SJSA1 (cell line): ENCODE measurements around the gene CYP21A2. TPM values are rescaled to one million over a fixed set of nuclear protein-coding genes. Genes with fewer than 3 reads are reported as not detected.

ENCODE experiments used
- DNase-seq, 2 experiments: peaks; one replicate each; pipeline ENCODE4 v3.0.0-alpha.2; 2015 to 2020; ENCODE audit warnings: low spot score in 2 of 2, low read depth in 1 of 2
- H3K27ac ChIP-seq: fragments of 250-450 bp; sonication (Bioruptor Pico); 2 replicates; pipeline ENCODE4 v1.5.1; 2020; ENCODE audit warnings: mild to moderate bottlenecking, moderate library complexity
- H3K27me3 ChIP-seq: fragments of 250-450 bp; sonication (Bioruptor Pico); replicated peaks from 2 replicates; pipeline ENCODE4 v1.5.1; 2020; ENCODE audit warnings: mild to moderate bottlenecking, moderate library complexity
- H3K36me3 ChIP-seq: fragments of 250-450 bp; sonication (Bioruptor Pico); 2 replicates; pipeline ENCODE4 v1.5.1; 2020; ENCODE audit warnings: mild to moderate bottlenecking
- H3K4me1 ChIP-seq: fragments of 250-450 bp; sonication (Bioruptor Pico); replicated peaks from 2 replicates; pipeline ENCODE4 v1.6.1; 2021; ENCODE audit warnings: mild to moderate bottlenecking
- H3K4me3 ChIP-seq: fragments of 250-450 bp; sonication (Bioruptor Pico); 2 replicates; pipeline ENCODE4 v1.5.1; 2020; ENCODE audit warnings: mild to moderate bottlenecking
- H3K9me3 ChIP-seq: fragments of 250-450 bp; sonication (Bioruptor Pico); replicated peaks from 2 replicates; pipeline ENCODE4 v1.5.1; 2020; ENCODE audit warnings: mild to moderate bottlenecking
- total RNA-seq: library from RNA; depleted of rRNA; stranded (reverse); fragments of >200 nt; shearing (Covaris generic); gene quantifications from 2 replicates; pipeline ENCODE4 v1.2.3, GENCODE V29; 2014; rRNA removed

CYP21A2 gene
- total RNA-seq, 1 experiment from 2014 or later = not detected

DNA sequence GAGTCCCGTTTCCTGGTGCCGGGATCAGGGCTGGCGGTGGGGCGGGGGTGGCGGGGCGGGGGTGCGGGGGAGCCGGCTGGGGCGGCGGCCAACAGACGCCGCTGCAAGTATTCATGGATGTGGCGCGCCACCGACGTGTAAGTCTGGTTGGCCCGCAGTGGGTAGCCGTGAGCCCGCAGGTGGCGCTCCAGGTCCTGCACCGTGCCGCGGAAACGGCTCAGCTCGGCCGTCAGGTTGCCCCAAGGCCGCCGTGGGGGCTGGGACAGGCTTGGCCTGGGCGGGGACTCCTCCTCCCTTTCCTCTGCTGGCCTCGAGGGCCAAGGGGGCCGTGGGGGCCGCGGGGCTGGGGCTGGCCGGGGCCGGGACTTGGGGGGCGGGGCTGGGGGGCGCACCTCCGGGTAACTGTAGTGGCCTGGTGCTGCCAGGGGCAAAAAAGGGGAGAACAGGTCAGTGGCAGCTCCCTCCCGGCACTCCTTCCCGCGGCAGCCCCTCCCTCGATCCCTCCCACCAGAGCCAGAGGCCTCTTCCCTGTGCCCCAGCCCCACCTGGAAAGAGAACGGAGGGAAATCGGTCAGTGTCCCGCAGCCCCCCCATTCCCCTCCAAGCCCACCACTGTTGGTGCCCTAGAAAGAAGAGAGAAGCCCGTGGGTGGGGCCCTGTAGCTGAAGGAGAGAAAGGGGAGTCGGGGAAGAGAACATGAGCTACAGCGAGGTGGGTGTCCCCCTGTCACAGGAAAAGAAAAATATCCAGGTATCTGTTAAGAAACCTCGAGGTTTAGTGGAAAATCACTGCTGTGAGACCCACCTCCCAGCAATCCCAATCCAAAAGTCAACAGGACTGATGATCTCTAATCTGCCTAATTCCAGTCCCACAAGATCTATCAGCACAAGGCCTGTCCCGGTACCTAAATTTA, 49.6 kb downstream of the CYP21A2 start:
- Histone ChIP-seq H3K27ac (no peak overlapping the region), H3K9me3 (0 out of 2 replicates have a peak, but pooled peaks cover 3% of the 10 kb centered on the region), H3K27me3 (peaks cover 28% of the 10 kb centered on the region), H3K4me3 (no peak overlapping the region), H3K4me1 (peaks cover 36% of the 10 kb centered on the region), H3K36me3 (no peaks in the 10 kb centered on the region)
- DNase-seq = no peak

- Histone ChIP-seq H3K4me3 (no peak overlapping the region), H3K27ac (no peak overlapping the region), H3K4me1 (peaks cover 36% of the 10 kb centered on the region), H3K9me3 (0 out of 2 replicates have a peak, but pooled peaks cover 3% of the 10 kb centered on the region), H3K27me3 (peaks cover 28% of the 10 kb centered on the region), H3K36me3 (no peaks in the 10 kb centered on the region)
- DNase-seq = no peak
Measured at GRCh38 chr6:32088487-32089049, 50.4 kb downstream of the CYP21A2 start.

DNA sequence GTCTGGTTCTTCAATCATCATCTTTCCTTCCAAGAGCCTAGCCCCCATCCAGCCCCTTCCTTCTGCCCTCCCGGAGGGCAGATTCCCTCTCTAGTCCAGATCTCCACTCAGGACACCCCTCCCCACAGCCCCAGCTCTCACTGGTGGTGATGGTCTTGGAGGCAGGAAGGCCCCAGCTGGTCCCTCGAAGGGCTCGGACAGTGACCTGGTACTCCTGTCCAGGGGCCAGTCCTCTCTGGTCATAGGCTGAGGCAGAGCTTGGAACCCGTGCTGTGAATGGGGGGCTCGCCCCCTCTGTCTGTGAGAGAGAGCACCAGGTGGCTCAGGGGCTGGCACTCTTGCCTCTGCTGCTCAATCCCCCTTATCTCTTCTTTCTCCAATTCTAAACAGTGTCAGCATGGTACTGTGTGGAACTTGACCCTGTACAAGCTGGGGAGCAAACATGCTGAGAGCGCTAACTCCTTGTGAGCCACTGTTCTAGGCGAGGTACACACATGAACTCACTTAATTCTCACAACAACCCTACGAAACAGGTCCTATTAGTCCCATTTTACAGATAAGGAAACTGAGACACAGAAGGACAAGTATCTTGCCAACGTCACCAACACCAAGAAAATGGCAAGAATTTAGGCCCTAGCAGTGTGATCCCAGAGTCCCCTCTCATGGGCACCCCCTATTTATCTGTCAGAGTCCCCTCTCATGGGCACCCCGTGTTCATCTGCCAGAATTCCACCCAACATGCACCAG, 51.0 kb downstream of the CYP21A2 start:
- Histone ChIP-seq H3K36me3 (no peaks in the 10 kb centered on the region), H3K27ac (no peak overlapping the region), H3K4me3 (no peak overlapping the region), H3K27me3 (peaks cover 28% of the 10 kb centered on the region), H3K9me3 (0 out of 2 replicates have a peak, but pooled peaks cover 3% of the 10 kb centered on the region), H3K4me1 (peaks cover 35% of the 10 kb centered on the region)
- DNase-seq = no peak

Other genes with a start within 250 kb of the CYP21A2 start
- gene VARS1, start 242.7 kb upstream of the CYP21A2 start, total RNA-seq = 23.1 and 39.5 TPM in 2 replicates
- 72.6 and 89.4 TPM in 2 replicates for gene LSM2, start 231.4 kb upstream of the CYP21A2 start, total RNA-seq
- gene HSPA1L, start 223.1 kb upstream of the CYP21A2 start, total RNA-seq = 0.78 and 0.87 TPM in 2 replicates
- gene HSPA1A, start 222.9 kb upstream of the CYP21A2 start, total RNA-seq = 211 and 214 TPM in 2 replicates
- 218 and 257 TPM in 2 replicates for gene HSPA1B, start 210.7 kb upstream of the CYP21A2 start, total RNA-seq
- 38.1 and 38.6 TPM in 2 replicates for gene NEU1, start 175.6 kb upstream of the CYP21A2 start, total RNA-seq
- not detected in 2 replicates for gene SLC44A4, start 159.4 kb upstream of the CYP21A2 start, total RNA-seq
- 33.8 and 40.4 TPM in 2 replicates for gene EHMT2, start 140.7 kb upstream of the CYP21A2 start, total RNA-seq
- gene ZBTB12, start 136.3 kb upstream of the CYP21A2 start, total RNA-seq = 0.53 and 2.0 TPM in 2 replicates
- 0.47 and 0.53 TPM in 2 replicates for gene C2, start 110.7 kb upstream of the CYP21A2 start, total RNA-seq
- 0.50 and 0.58 TPM in 2 replicates for gene CFB, start 92.3 kb upstream of the CYP21A2 start, total RNA-seq
- gene NELFE, start 79.4 kb upstream of the CYP21A2 start, total RNA-seq = 69.4 and 134 TPM in 2 replicates
- gene SKIC2, start 79.2 kb upstream of the CYP21A2 start, total RNA-seq = 34.5 and 35.5 TPM in 2 replicates
- gene DXO, start 66.3 kb upstream of the CYP21A2 start, total RNA-seq = 13.1 and 17.4 TPM in 2 replicates
- 0.47 and 1.4 TPM in 2 replicates for gene C4A, start 56.4 kb upstream of the CYP21A2 start, total RNA-seq
- 0.28 and 1.5 TPM in 2 replicates for gene C4B, start 23.6 kb upstream of the CYP21A2 start, total RNA-seq
- gene TNXB, start 70.9 kb downstream of the CYP21A2 start, total RNA-seq = 0.66 TPM in 1 of 2 replicates, not detected in the other
- gene ATF6B, start 89.8 kb downstream of the CYP21A2 start, total RNA-seq = 22.8 and 44.0 TPM in 2 replicates
- gene FKBPL, start 91.9 kb downstream of the CYP21A2 start, total RNA-seq = 5.7 and 10.5 TPM in 2 replicates
- gene PRRT1, start 113.5 kb downstream of the CYP21A2 start, total RNA-seq = not detected in 2 replicates
- gene PPT2, start 115.7 kb downstream of the CYP21A2 start, total RNA-seq = 10.3 and 38.2 TPM in 2 replicates
- gene EGFL8, start 126.2 kb downstream of the CYP21A2 start, total RNA-seq = 0.19 and 3.1 TPM in 2 replicates
- 40.9 and 65.4 TPM in 2 replicates for gene AGPAT1, start 137.7 kb downstream of the CYP21A2 start, total RNA-seq
- 63.6 and 67.6 TPM in 2 replicates for gene RNF5, start 140.0 kb downstream of the CYP21A2 start, total RNA-seq
- 0.76 TPM in 1 of 2 replicates, not detected in the other for gene AGER, start 145.8 kb downstream of the CYP21A2 start, total RNA-seq
- gene PBX2, start 151.8 kb downstream of the CYP21A2 start, total RNA-seq = 11.8 and 13.2 TPM in 2 replicates
- gene GPSM3, start 154.2 kb downstream of the CYP21A2 start, total RNA-seq = 15.3 and 16.2 TPM in 2 replicates
- 1.6 and 2.0 TPM in 2 replicates for gene NOTCH4, start 185.7 kb downstream of the CYP21A2 start, total RNA-seq